ENCODE measurements around the gene CGNL1.

CGNL1 gene

DNA sequence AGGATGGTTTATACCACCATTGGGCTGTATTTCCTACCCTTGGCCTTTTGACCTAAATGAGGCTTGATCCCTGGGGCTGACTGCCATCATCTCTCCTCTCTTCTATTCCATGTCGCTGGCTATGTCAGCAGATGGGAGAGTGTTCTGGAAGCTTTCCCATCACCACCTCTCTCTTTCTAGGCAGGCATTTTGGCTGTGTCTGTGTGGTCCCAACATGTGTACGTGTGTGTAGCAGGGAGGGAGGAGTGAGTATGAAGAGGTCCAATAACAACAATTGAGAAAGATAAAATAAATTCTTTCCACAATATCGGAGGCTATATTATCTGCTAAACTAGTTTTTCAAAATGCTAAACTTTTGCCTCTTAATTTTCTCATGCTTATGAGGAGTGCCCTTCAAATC lies 34.1 kb downstream of the CGNL1 start:
- H3K4me3 Mint-ChIP-seq = no peak overlapping the region
- H3K9me3 Mint-ChIP-seq = no peaks in the 10 kb centered on the region
- no peak for ATAC-seq (replicated peaks)
- peaks cover 0 to 4% of the 10 kb centered on the region in 2 donors for H3K27me3 Mint-ChIP-seq
- H3K36me3 Mint-ChIP-seq = no peaks in the 10 kb centered on the region
- no peak for DNase-seq
- no peaks in the 10 kb centered on the region for H3K4me1 Mint-ChIP-seq
- no peak overlapping the region for H3K27ac Mint-ChIP-seq

DNA sequence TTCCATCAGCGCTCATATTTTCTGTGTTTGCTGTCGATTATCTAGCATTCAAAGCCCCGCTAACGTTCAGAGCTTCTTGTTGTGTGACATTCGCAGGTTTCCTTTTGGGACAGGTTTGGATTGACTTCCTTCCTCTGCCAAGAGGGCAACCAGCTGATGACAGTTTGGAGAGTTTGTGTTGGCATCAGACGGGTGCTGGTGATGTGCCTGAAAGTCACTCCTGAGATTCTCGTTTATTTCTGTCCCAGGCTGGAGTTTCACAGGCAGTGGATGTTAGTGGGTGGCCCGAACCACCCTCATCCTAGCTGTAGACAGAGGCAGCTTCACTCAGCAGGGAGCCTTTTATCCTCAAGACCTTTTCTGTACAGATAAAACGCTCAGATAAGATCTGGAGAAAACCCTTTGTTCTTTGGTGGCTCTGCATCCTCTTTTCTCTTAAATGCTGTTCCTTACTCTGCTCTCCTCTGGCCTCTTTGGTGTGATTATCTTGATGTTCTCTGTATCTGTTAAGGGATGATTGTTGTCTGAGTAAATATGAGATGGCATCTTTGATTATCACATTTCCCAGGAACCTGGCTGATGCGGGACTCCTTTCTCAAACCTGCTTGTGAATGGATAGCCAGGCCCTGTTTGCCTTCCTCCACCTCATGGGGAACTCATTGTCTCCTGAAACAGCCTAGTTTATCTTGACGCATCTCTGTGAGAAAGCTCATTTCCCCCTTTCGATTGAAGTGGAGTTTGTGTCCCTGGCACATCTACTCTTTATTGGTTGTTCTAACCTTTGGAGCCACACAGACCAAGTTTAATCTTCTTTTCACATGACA lies 35.9 kb downstream of the CGNL1 start:
- no peak for DNase-seq
- no peaks in the 10 kb centered on the region for H3K27me3 Mint-ChIP-seq

DNA sequence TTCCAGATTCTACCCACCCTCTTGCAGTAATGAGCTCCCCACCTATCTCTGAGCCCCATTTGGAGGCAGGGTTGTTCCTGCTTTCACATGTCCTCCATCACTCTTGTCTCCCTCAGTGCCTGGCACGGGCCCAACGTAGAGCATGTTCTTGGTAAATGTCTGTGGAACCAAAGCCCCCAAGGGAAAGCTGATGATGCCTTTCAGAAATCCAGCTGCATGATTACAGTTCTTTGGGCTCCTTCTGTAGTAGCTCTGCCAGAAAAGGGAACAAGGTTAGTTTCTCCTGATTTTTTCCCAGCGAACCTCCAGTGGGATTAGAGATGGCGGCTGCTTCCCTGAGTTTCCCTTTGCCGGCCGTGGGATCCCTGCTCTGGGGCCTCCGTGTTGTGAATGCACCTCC lies 39.3 kb downstream of the CGNL1 start:
- ATAC-seq (replicated peaks) = no peak
- H3K27ac Mint-ChIP-seq = no peak overlapping the region
- no peak overlapping the region for H3K4me3 Mint-ChIP-seq

More for the DNA sequence above, 35.9 kb downstream of the CGNL1 start:
- Mint-ChIP-seq H3K9me3 (no peaks in the 10 kb centered on the region), H3K36me3 (no peaks in the 10 kb centered on the region), H3K27ac (no peak overlapping the region), H3K4me1 (peaks cover 0 to 2% of the 10 kb centered on the region in 2 donors), H3K4me3 (no peak overlapping the region)
- ATAC-seq (replicated peaks) = no peak

DNA sequence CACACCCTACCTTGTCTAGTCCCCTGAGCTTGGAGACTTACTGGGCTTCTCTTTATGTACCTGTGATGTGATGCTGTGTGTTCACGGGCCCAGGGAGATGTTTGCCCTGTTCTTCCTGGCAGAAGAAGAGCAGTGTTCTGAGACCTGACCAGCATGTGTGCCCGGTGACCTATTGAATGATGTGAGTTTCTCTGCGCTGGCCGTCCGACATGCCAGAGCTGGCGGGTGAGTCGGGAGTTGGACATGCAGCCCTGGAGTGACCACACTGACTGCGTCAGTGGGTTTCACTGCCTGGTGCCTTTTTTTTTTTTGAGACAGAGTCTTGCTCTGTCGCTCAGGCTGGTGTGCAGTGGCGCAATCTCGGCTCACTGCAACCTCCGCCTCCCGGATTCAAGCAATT lies 42.3 kb downstream of the CGNL1 start:
- H3K27ac Mint-ChIP-seq = no peak overlapping the region
- H3K9me3 Mint-ChIP-seq = no peaks in the 10 kb centered on the region
- H3K36me3 Mint-ChIP-seq = no peaks in the 10 kb centered on the region
- DNase-seq = no peak
- H3K4me1 Mint-ChIP-seq = peaks cover 10 to 17% of the 10 kb centered on the region in 2 donors
- no peaks in the 10 kb centered on the region for H3K27me3 Mint-ChIP-seq
- no peak overlapping the region for H3K4me3 Mint-ChIP-seq
- no peak for ATAC-seq (replicated peaks)

More for the DNA sequence above, 39.3 kb downstream of the CGNL1 start:
- H3K27me3 Mint-ChIP-seq = no peaks in the 10 kb centered on the region
- peaks cover 0 to 2% of the 10 kb centered on the region in 2 donors for H3K4me1 Mint-ChIP-seq
- DNase-seq = no peak
- no peaks in the 10 kb centered on the region for H3K9me3 Mint-ChIP-seq
- H3K36me3 Mint-ChIP-seq = no peaks in the 10 kb centered on the region

DNA sequence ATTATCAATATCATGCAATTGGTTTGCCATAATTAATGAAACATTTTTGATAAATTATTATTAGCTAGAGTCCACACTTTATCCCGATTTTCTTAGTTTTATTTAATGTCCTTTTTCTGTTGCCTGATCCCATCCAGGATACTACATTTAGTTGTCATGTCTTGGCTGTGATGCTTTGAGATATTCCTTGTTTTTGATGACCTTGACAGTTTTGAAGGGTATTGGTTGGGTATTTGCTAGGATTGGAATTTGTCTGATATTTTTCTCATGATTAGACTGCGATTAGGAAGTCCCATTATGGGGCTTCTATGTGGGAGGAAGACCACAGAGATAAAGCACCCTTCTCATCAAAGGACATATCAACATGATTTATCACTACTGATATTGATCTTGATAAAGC lies 43.0 kb downstream of the CGNL1 start:
- DNase-seq = no peak
- ATAC-seq (replicated peaks) = no peak
- no peaks in the 10 kb centered on the region for H3K36me3 Mint-ChIP-seq
- no peak overlapping the region for H3K4me3 Mint-ChIP-seq
- no peaks in the 10 kb centered on the region for H3K9me3 Mint-ChIP-seq
- no peak overlapping the region for H3K27ac Mint-ChIP-seq
- H3K4me1 Mint-ChIP-seq = peaks cover 10 to 17% of the 10 kb centered on the region in 2 donors
- no peaks in the 10 kb centered on the region for H3K27me3 Mint-ChIP-seq

DNA sequence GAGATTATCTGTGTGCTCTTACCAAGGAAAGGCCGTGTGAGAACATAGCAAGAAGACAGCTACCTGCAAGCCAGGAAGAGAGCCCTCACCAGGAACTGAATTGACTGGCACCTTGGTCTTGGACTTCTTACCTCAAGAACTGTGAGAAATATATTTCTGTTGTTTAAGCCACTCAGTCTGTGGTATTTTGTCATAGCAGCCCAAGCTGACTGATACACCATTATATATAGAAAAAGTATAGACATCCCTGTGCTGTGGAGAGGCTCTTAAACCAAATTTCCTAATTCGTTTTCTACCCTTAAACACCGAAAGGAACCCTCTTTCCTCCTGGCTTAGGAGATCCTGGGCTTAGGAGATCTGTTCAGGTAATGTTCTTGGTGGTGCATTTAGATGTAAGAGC lies 44.8 kb downstream of the CGNL1 start:
- ATAC-seq (replicated peaks) = no peak
- no peak overlapping the region for H3K4me3 Mint-ChIP-seq
- H3K36me3 Mint-ChIP-seq = no peaks in the 10 kb centered on the region
- H3K4me1 Mint-ChIP-seq = peaks cover 10 to 17% of the 10 kb centered on the region in 2 donors
- H3K27me3 Mint-ChIP-seq = no peaks in the 10 kb centered on the region
- DNase-seq = no peak
- peak overlapping the region; percentile 37 for H3K27ac Mint-ChIP-seq
- no peaks in the 10 kb centered on the region for H3K9me3 Mint-ChIP-seq

DNA sequence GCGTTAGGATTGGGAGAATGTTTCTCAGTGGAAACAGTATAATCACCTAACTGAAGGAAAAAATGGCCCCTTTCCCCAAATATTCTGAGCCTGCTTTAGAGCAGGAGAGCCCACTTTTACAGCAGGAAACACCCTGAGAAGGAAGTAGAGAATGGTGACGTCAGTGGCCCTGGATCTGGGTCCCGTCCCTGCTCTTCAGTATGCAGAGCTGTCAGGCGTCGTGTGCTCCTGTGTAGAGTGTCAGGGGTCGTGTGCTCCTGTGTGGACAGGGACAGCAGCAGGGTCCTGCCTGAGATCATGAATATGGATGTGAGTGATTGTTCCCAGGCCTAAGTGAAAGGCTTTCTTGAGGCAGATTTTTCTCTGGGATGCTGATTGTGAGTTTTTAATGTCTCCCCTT lies 45.2 kb downstream of the CGNL1 start:
- ATAC-seq (replicated peaks) (no peak), DNase-seq (no peak)
- peak overlapping the region; percentile 37 for H3K27ac Mint-ChIP-seq
- no peak overlapping the region for H3K4me3 Mint-ChIP-seq
- peaks cover 8 to 17% of the 10 kb centered on the region in 2 donors for H3K4me1 Mint-ChIP-seq
- H3K9me3 Mint-ChIP-seq = no peaks in the 10 kb centered on the region
- H3K36me3 Mint-ChIP-seq = no peaks in the 10 kb centered on the region
- no peaks in the 10 kb centered on the region for H3K27me3 Mint-ChIP-seq

DNA sequence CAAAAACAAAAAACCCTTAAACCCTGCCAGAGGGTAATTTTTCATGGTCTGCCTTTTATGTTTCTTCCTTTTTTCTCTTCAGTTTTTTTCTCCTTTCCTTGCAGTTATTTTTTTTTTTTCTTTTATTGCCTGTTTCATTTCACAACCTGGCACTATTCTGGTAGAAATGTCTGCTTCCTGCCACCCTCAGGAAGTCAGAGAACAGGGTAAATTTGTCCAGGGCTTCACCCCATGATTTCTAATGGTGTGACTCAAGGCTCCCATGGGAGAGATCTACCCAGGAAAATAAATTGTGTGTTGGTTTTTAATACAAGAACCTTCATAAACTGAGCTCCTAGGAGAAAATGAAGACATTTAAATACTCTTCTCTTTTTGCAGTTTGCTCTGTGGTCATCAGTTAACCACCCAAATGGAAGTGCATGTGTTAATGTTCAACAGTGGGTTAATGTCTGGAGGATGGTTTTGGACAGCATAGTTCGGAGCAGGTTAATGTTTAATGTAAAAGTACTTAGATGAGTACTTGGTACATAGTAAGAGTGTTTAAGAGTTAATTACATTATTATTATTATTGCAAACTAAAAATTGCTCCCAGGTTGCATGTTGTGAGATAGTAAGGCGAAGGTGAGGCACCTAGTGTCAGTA lies 45.9 kb downstream of the CGNL1 start:
- Mint-ChIP-seq H3K27me3 (no peaks in the 10 kb centered on the region), H3K36me3 (no peaks in the 10 kb centered on the region), H3K9me3 (no peaks in the 10 kb centered on the region), H3K27ac (peak overlapping the region; percentile 27), H3K4me1 (peaks cover 8 to 17% of the 10 kb centered on the region in 2 donors), H3K4me3 (no peak overlapping the region)
- DNase-seq (no peak), ATAC-seq (replicated peaks) (peak; percentile 71)

DNA sequence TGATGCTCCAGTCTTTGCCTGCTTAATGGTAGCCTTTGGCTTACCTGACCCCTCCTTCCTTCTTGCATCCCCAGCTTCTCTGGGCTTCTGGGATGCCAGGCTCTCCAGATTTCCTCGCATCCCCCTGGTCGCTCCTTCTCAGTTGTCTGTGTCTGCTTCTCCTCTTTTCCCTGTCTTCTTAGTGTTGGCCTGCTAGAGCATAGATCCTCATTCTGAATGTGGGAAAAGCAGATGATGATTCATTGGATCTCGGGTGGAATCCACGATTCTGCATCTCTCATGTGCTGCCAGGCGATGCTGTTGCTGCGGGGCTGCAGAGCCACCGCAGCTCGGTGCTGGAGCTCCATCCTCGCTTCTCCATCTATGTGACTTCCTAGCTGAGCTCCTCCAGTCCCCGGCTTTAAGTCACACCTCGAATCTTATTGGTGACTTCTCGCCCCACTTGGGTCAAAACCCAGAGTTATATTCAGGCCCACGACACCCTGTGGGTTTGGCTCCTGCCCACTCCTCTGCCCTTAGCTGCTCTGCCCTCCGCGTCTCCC lies 47.4 kb downstream of the CGNL1 start:
- ATAC-seq (replicated peaks) (no peak), DNase-seq (no peak)
- Mint-ChIP-seq H3K36me3 (no peaks in the 10 kb centered on the region), H3K27ac (no peak overlapping the region), H3K4me3 (no peak overlapping the region), H3K4me1 (peaks cover 8 to 17% of the 10 kb centered on the region in 2 donors), H3K27me3 (no peaks in the 10 kb centered on the region), H3K9me3 (no peaks in the 10 kb centered on the region)

DNA sequence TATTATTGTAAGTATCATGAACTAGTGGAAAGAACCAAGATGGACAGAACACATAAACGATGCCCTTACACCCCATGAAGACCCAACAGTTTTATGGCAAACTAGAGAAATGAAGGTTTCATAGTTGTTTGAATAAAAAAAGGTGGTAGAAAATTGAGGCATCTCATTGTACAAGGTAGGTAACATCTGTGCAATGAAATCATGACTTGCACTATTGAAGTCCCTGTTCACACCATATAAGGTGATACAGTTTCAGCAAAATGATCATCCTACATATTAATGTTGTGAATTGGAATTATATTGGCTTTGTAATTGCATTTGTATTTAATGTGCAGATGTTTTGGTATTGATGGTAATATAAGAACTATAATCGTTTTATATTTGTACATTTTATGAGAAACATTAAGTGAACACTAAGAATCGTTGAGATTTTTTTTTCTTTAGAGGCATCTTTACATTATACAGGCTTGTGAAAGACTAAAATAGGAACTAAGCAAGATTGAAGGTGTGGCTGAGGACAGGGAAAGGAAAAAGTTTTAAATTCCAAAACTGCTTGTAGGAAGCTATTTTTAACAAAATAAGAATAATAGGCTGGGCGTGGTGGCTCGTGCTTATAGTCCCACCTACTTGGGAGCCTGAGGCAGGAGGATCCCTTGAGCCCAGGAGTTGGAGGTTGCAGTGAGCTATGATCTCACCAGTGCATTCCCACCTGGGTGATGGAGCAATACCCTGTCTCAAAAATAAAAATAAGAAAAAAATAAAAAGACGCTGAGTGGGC lies 48.5 kb downstream of the CGNL1 start:
- peaks cover 8 to 17% of the 10 kb centered on the region in 2 donors for H3K4me1 Mint-ChIP-seq
- DNase-seq (no peak), ATAC-seq (replicated peaks) (no peak)
- H3K36me3 Mint-ChIP-seq = no peaks in the 10 kb centered on the region
- no peak overlapping the region for H3K27ac Mint-ChIP-seq
- no peak overlapping the region for H3K4me3 Mint-ChIP-seq
- H3K27me3 Mint-ChIP-seq = no peaks in the 10 kb centered on the region
- H3K9me3 Mint-ChIP-seq = no peaks in the 10 kb centered on the region

DNA sequence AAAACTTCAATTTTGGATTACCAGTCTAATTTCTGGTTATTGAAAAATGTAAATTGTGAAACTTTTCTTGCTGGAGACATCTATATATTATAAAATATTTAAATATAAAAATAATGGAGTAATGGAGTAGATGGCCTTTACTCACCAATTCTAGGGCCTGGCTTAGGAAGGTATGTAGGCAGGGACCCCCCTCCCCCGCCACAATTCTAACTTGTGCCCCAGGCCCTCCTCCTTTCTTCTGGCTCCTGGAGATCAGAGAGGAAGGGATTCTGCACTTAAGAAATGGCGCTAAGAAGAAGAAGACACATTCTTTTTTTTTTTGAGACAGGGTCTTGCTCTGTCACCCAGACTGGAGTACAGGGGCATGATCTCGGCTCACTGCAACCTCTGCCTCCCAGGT lies 49.5 kb downstream of the CGNL1 start:
- ATAC-seq (replicated peaks) = no peak
- Mint-ChIP-seq H3K9me3 (no peaks in the 10 kb centered on the region), H3K27me3 (no peaks in the 10 kb centered on the region)

DNA sequence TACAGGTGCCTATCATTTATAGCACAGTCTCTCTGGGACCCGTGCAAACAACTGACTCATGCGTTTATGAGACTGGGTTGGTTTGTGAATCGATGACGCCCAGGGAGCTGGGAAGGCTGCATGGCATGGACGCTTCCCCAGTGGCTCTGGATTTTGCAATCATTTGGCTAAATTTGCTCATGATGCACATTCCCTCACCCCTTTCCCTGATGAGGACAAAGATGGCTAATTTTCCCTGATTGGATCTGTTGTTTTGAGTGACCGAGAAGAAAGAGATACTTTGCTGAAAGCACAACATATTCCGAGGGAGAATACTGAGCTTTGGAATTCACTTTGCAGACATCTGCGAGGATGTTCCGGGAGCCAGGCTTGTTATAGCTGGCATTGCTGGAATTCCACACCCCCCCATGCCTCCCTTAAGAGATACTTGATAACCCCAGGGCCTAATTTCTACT lies 51.1 kb downstream of the CGNL1 start:
- Mint-ChIP-seq H3K4me1 (peaks cover 2 to 6% of the 10 kb centered on the region in 2 donors), H3K9me3 (no peaks in the 10 kb centered on the region), H3K27me3 (no peaks in the 10 kb centered on the region), H3K27ac (no peak overlapping the region), H3K36me3 (no peaks in the 10 kb centered on the region), H3K4me3 (no peak overlapping the region)
- no peak for DNase-seq
- no peak for ATAC-seq (replicated peaks)

More for the DNA sequence above, 49.5 kb downstream of the CGNL1 start:
- Mint-ChIP-seq H3K4me3 (no peak overlapping the region), H3K36me3 (no peaks in the 10 kb centered on the region), H3K4me1 (peaks cover 8 to 17% of the 10 kb centered on the region in 2 donors), H3K27ac (no peak overlapping the region)
- no peak for DNase-seq

DNA sequence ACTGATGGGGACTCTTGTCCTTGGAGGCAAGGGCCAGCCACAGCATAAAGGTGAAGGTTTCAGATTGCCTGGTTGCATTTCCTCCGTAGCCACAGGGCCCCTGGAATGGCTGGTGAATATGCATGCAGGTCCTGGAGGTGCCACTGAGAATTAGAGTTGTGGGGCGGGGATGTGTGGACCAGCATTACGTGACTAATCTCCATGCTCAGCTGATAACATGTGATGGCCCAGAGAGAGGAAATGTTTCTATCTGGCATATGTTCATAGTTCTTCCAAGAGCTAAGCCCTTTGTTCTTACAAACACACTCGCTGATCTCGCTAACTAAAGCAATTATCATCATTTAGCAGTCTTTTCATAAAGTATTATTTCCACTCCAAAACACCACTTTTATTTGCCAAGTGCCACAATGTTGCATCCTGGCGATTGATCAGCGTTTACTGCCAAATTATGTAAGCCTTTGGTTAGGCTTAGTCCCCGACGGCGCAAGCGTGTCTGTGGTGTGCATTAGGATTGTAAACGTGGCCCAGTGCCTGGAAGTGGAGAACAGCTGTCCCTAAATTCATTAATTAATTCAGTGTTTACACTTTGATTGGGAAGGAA lies 55.9 kb downstream of the CGNL1 start:
- no peaks in the 10 kb centered on the region for H3K9me3 Mint-ChIP-seq
- DNase-seq (no peak), ATAC-seq (replicated peaks) (no peak)
- H3K27ac Mint-ChIP-seq = no peak overlapping the region
- no peaks in the 10 kb centered on the region for H3K4me1 Mint-ChIP-seq
- H3K4me3 Mint-ChIP-seq = no peak overlapping the region
- H3K36me3 Mint-ChIP-seq = no peaks in the 10 kb centered on the region
- H3K27me3 Mint-ChIP-seq = no peaks in the 10 kb centered on the region

DNA sequence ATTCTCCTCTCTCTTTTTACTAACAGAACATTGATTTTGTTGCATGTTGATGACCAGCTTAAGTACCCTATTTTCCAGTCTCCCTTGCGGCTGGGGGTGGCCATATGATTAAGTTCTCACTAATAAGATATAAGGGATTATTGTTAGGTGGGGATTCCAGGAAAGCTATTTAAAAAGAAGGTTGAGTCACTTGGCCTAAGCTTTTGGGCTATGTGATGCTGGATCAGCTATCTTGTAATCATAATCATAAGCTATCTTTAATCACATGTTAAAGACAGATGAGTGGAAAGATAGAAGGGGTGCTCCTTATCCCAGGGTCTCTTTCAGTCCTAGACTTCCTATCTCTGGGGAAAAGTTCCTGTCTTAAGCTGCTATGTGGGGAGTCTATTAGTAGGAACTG lies 59.9 kb downstream of the CGNL1 start:
- Mint-ChIP-seq H3K27me3 (no peaks in the 10 kb centered on the region), H3K27ac (no peak overlapping the region), H3K36me3 (no peaks in the 10 kb centered on the region), H3K4me1 (peaks cover 3 to 6% of the 10 kb centered on the region in 2 donors), H3K4me3 (no peak overlapping the region), H3K9me3 (no peaks in the 10 kb centered on the region)
- ATAC-seq (replicated peaks) (no peak), DNase-seq (no peak)

Measured in stimulated activated naive B cell treated with anti-CD40 and anti-IgM and Interleukin-4, amounts not matched to agents 10 μg/mL and 1 μg/mL and 100 μg/mL, for 72 hours (primary cell).